Glutamatergic neuron (in vitro differentiated cells): ENCODE data around the gene CTNNA2. TPM values are rescaled to one million over a fixed set of nuclear protein-coding genes. Genes with fewer than 3 reads are reported as not detected.
A peak's percentile ranks its signal among the peaks of the same experiment; 100 is the strongest.

Experiments
- DNase-seq: peaks from one replicate; pipeline ENCODE4 v3.0.0; 2022
- H3K27ac Mint-ChIP-seq: one replicate; pipeline ENCODE4 v1.8.0; 2020; ENCODE audit warnings: mild to moderate bottlenecking, mixed read lengths, inconsistent platforms; ENCODE audit not compliant: unreplicated experiment
- H3K27me3 Mint-ChIP-seq: one replicate; pipeline ENCODE4 v1.8.0; 2020; ENCODE audit warnings: mild to moderate bottlenecking, moderate library complexity, mixed read lengths, inconsistent platforms; ENCODE audit not compliant: unreplicated experiment
- H3K36me3 Mint-ChIP-seq: one replicate; pipeline ENCODE4 v1.8.0; 2020; ENCODE audit warnings: mild to moderate bottlenecking, mixed read lengths, inconsistent platforms; ENCODE audit not compliant: unreplicated experiment
- H3K4me1 Mint-ChIP-seq: one replicate; pipeline ENCODE4 v1.8.0; 2020; ENCODE audit warnings: mild to moderate bottlenecking, low read depth, mixed read lengths, inconsistent platforms; ENCODE audit not compliant: unreplicated experiment
- H3K4me3 Mint-ChIP-seq: one replicate; pipeline ENCODE4 v1.8.0; 2020; ENCODE audit warnings: mild to moderate bottlenecking, mixed read lengths, inconsistent platforms; ENCODE audit not compliant: unreplicated experiment
- H3K9me3 Mint-ChIP-seq: one replicate; pipeline ENCODE4 v1.8.0; 2020; ENCODE audit warnings: mild to moderate bottlenecking, moderate library complexity, mixed read lengths, inconsistent platforms; ENCODE audit not compliant: unreplicated experiment
- CTCF ChIP-seq: fragments of 200-600 bp; sonication (generic); IDR thresholded peaks from one replicate; pipeline ENCODE4 v1.5.0; 2021; ENCODE audit not compliant: partially characterized antibody, unreplicated experiment
- total RNA-seq: library from RNA; stranded (reverse); fragmentation: NEBNext Ultra II Directional; extraction: Animal tissue kit (Norgen Biotek cat#: 25700); gene quantifications from one replicate; pipeline ENCODE4 v1.2.1, GENCODE V29; 2021; ENCODE audit not compliant: unreplicated experiment

CTNNA2 gene
- total RNA-seq, 1 donor from 2014 or later: 76.2 TPM

- Mint-ChIP-seq H3K36me3 (no peaks in the 10 kb centered on the region), H3K27me3 (peaks cover 2% of the 10 kb centered on the region), H3K4me3 (peak overlapping the region; percentile 56), H3K9me3 (no peaks in the 10 kb centered on the region), H3K4me1 (peaks cover 16% of the 10 kb centered on the region), H3K27ac (no peak overlapping the region)
- no peak for DNase-seq
- TF ChIP-seq CTCF: no peak
Observed at GRCh38 chr2:80322311-80322920, 809.6 kb downstream of the CTNNA2 start.

- Mint-ChIP-seq H3K9me3 (no peaks in the 10 kb centered on the region), H3K4me3 (no peak overlapping the region), H3K27me3 (peaks cover 2% of the 10 kb centered on the region), H3K27ac (no peak overlapping the region), H3K36me3 (no peaks in the 10 kb centered on the region), H3K4me1 (peaks cover 17% of the 10 kb centered on the region)
- no peak for TF ChIP-seq CTCF
- DNase-seq: no peak
Observed at GRCh38 chr2:80322958-80323357, 810.1 kb downstream of the CTNNA2 start.

- DNase-seq: no peak
- H3K27ac Mint-ChIP-seq: no peak overlapping the region
- peaks cover 2% of the 10 kb centered on the region for H3K27me3 Mint-ChIP-seq
- no peaks in the 10 kb centered on the region for H3K36me3 Mint-ChIP-seq
- TF ChIP-seq CTCF: no peak
- no peak overlapping the region for H3K4me3 Mint-ChIP-seq
- H3K4me1 Mint-ChIP-seq: peaks cover 20% of the 10 kb centered on the region
- H3K9me3 Mint-ChIP-seq: no peaks in the 10 kb centered on the region
Observed at GRCh38 chr2:80323610-80324009, 810.8 kb downstream of the CTNNA2 start.

- peaks cover 20% of the 10 kb centered on the region for H3K4me1 Mint-ChIP-seq
- no peak for TF ChIP-seq CTCF
- H3K9me3 Mint-ChIP-seq: no peaks in the 10 kb centered on the region
- no peaks in the 10 kb centered on the region for H3K36me3 Mint-ChIP-seq
- peaks cover 2% of the 10 kb centered on the region for H3K27me3 Mint-ChIP-seq
- H3K27ac Mint-ChIP-seq: no peak overlapping the region
- H3K4me3 Mint-ChIP-seq: no peak overlapping the region
- no peak for DNase-seq
Observed at GRCh38 chr2:80324525-80324924, 811.7 kb downstream of the CTNNA2 start.

- Mint-ChIP-seq H3K4me1 (peaks cover 24% of the 10 kb centered on the region), H3K27me3 (peaks cover 3% of the 10 kb centered on the region), H3K9me3 (no peaks in the 10 kb centered on the region), H3K4me3 (no peak overlapping the region), H3K36me3 (no peaks in the 10 kb centered on the region), H3K27ac (no peak overlapping the region)
- TF ChIP-seq CTCF: peak; percentile 63
- no peak for DNase-seq
Observed at GRCh38 chr2:80326214-80326613, 813.4 kb downstream of the CTNNA2 start.
